Mammary epithelial cell (primary cell): ENCODE results near the gene TACR1.

Source experiments
- EZH2 ChIP-seq: IDR thresholded peaks from 2 replicates; pipeline ENCODE4 v1.6.1; 2012; ENCODE audit warnings: low read length, inconsistent platforms, borderline replicate concordance
- TF ChIP-seq, protein P1 (sequence below), 2 donors: IDR thresholded peaks in 1 of 2; conservative IDR thresholded peaks in 1 of 2; 2 replicates each; pipeline ENCODE4 v1.5.1; 2011 to 2012; ENCODE audit warnings: inconsistent platforms in 2 of 2, low read length in 2 of 2, mild to moderate bottlenecking in 2 of 2, control low read depth in 1 of 2, low read depth in 1 of 2; ENCODE audit not compliant: insufficient read depth in 1 of 2; ENCODE audit errors: extremely low read depth in 1 of 2

DNA sequence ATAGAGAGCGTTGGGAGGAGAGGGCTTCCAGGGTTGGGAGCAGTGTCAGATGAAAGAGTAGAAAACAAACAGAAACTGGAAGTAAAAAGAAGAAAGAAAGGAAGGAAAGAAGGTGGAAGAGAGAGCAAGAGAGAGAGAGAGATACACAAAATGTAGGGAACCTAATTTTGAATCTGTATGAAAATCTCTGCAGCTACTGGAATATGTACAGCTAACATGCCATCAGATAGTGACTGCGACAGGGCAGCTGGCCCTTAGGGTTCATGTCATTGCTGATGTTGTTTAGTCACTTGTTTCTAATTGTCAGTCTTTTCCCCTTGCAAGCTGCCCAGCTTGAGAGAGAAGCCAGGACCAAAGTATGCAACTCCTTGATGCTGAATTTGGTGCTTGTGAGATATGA is 155.0 kb downstream of the TACR1 start:
- TF ChIP-seq, protein P1, sequence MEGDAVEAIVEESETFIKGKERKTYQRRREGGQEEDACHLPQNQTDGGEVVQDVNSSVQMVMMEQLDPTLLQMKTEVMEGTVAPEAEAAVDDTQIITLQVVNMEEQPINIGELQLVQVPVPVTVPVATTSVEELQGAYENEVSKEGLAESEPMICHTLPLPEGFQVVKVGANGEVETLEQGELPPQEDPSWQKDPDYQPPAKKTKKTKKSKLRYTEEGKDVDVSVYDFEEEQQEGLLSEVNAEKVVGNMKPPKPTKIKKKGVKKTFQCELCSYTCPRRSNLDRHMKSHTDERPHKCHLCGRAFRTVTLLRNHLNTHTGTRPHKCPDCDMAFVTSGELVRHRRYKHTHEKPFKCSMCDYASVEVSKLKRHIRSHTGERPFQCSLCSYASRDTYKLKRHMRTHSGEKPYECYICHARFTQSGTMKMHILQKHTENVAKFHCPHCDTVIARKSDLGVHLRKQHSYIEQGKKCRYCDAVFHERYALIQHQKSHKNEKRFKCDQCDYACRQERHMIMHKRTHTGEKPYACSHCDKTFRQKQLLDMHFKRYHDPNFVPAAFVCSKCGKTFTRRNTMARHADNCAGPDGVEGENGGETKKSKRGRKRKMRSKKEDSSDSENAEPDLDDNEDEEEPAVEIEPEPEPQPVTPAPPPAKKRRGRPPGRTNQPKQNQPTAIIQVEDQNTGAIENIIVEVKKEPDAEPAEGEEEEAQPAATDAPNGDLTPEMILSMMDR (conservative IDR thresholded peaks at IDR 0.05 in 1 of 2, IDR thresholded peaks at IDR 0.05 in 1 of 2; ENCODE audit: extremely low read depth in 1 of 2, insufficient read depth in 1 of 2, low read depth in 1 of 2, low read length in 2 of 2) = no peak
- no peak for TF ChIP-seq EZH2
